GM23338 (cell line): ENCODE data around the gene CTSC. TPM values are rescaled to one million over a fixed set of nuclear protein-coding genes. Genes with fewer than 3 reads are reported as not detected.

Experiments
- ATAC-seq: fragments of 200-7000 bp; cut with Tn5 transposase; 3 replicates; pipeline ENCODE4 v1.9.1; 2020
- DNase-seq: peaks from one replicate; pipeline ENCODE4 v3.0.0-alpha.2; 2015; ENCODE audit warnings: low spot score
- H2AFZ ChIP-seq: fragments of 200-600 bp; sonication (generic); 2 replicates; pipeline ENCODE4 v1.8.0; 2016; ENCODE audit warnings: antibody characterized with exemption, mild to moderate bottlenecking, moderate library complexity
- H3F3A ChIP-seq: fragments of 200-600 bp; sonication (generic); replicated peaks from 2 replicates; pipeline ENCODE4 v1.8.0; 2017; ENCODE audit warnings: antibody characterized with exemption, mixed run types, low read depth
- H3K27ac ChIP-seq: fragments of 200-600 bp; sonication (generic); 2 replicates; pipeline ENCODE4 v1.6.1; 2016; ENCODE audit warnings: low read depth
- H3K27me3 ChIP-seq: fragments of 200-600 bp; sonication (generic); 2 replicates; pipeline ENCODE4 v1.8.0; 2016; ENCODE audit warnings: mild to moderate bottlenecking, mixed run types, moderate library complexity; ENCODE audit not compliant: insufficient read depth
- H3K36me3 ChIP-seq: fragments of 200-600 bp; sonication (generic); 2 replicates; pipeline ENCODE4 v1.8.0; 2016; ENCODE audit warnings: mild to moderate bottlenecking; ENCODE audit not compliant: insufficient read depth
- H3K4me1 ChIP-seq: fragments of 200-600 bp; sonication (generic); 2 replicates; pipeline ENCODE4 v1.8.0; 2016; ENCODE audit warnings: mild to moderate bottlenecking, moderate library complexity; ENCODE audit not compliant: insufficient read depth
- H3K4me2 ChIP-seq: fragments of 200-600 bp; sonication (generic); 2 replicates; pipeline ENCODE4 v1.7.1; 2017; ENCODE audit warnings: mixed run types
- H3K4me3 ChIP-seq: fragments of 200-600 bp; sonication (generic); 2 replicates; pipeline ENCODE4 v1.6.1; 2016; ENCODE audit warnings: mixed run types
- H3K79me2 ChIP-seq: fragments of 200-600 bp; sonication (generic); replicated peaks from 2 replicates; pipeline ENCODE4 v1.8.0; 2017; ENCODE audit warnings: mild to moderate bottlenecking; ENCODE audit not compliant: insufficient read depth
- H3K9me2 ChIP-seq: fragments of 200-600 bp; sonication (generic); 2 replicates; pipeline ENCODE4 v1.8.0; 2017; ENCODE audit not compliant: insufficient read depth
- H4K20me1 ChIP-seq: fragments of 200-600 bp; sonication (generic); replicated peaks from 2 replicates; pipeline ENCODE4 v1.8.0; 2017; ENCODE audit warnings: mild to moderate bottlenecking; ENCODE audit not compliant: insufficient read depth
- H3K27ac Mint-ChIP-seq: 2 replicates; pipeline ENCODE4 v1.8.0; 2020; ENCODE audit warnings: inconsistent platforms, mild to moderate bottlenecking, moderate library complexity, mixed read lengths
- H3K27me3 Mint-ChIP-seq: 3 replicates; pipeline ENCODE4 v1.8.0; 2022; ENCODE audit warnings: low read depth, mild to moderate bottlenecking, moderate library complexity, mixed read lengths, inconsistent platforms; ENCODE audit not compliant: insufficient read depth, poor library complexity
- H3K36me3 Mint-ChIP-seq: 3 replicates; pipeline ENCODE4 v1.8.0; 2021; ENCODE audit warnings: low read depth, mild to moderate bottlenecking, inconsistent platforms, moderate library complexity, mixed read lengths
- H3K4me1 Mint-ChIP-seq: 3 replicates; pipeline ENCODE4 v1.8.0; 2020; ENCODE audit warnings: mild to moderate bottlenecking, inconsistent platforms, mixed read lengths
- H3K4me3 Mint-ChIP-seq: 3 replicates; pipeline ENCODE4 v1.8.0; 2021; ENCODE audit warnings: moderate library complexity, mild to moderate bottlenecking, inconsistent platforms, mixed read lengths
- H3K9me3 Mint-ChIP-seq: 3 replicates; pipeline ENCODE4 v1.8.0; 2020; ENCODE audit warnings: moderate library complexity, mild to moderate bottlenecking, inconsistent platforms, mixed read lengths
- CREB1 ChIP-seq: fragments of 250-450 bp; sonication (Bioruptor Pico); IDR thresholded peaks from 2 replicates; pipeline ENCODE4 v1.5.0; 2020; ENCODE audit warnings: low read depth, mild to moderate bottlenecking, moderate library complexity
- EZH2phosphoT487 ChIP-seq: fragments of 200-600 bp; sonication (generic); IDR thresholded peaks from one replicate; pipeline ENCODE4 v1.8.1; 2018; ENCODE audit warnings: antibody characterized with exemption; ENCODE audit not compliant: unreplicated experiment
- JUNB ChIP-seq: IDR thresholded peaks from one replicate; pipeline ENCODE4 v1.6.1; 2016; ENCODE audit warnings: antibody characterized with exemption; ENCODE audit not compliant: unreplicated experiment
- NANOG ChIP-seq: IDR thresholded peaks from 2 replicates; pipeline ENCODE4 v1.6.1; 2016; ENCODE audit warnings: antibody characterized with exemption, borderline replicate concordance
- REST ChIP-seq: IDR thresholded peaks from one replicate; pipeline ENCODE4 v1.6.1; 2018; ENCODE audit warnings: antibody characterized with exemption; ENCODE audit not compliant: unreplicated experiment
- polyA plus RNA-seq: library from polyadenylated mRNA; unstranded; fragments of >200 nt; fragmentation: Nextera tagmentation; extraction: Ambion mirVana; gene quantifications from 2 replicates; pipeline ENCODE4 v1.2.1, GENCODE V29; 2016
- total RNA-seq: library from RNA; depleted of rRNA; stranded (reverse); fragments of >200 nt; shearing (Covaris generic); gene quantifications from 2 replicates; pipeline ENCODE4 v1.2.3, GENCODE V29; 2014
- TF ChIP-seq, protein P1 (sequence below): fragments of 250-450 bp; sonication (Bioruptor Pico); IDR thresholded peaks from 2 replicates; pipeline ENCODE4 v1.5.0; 2020; ENCODE audit warnings: mild to moderate bottlenecking, moderate library complexity

Gene CTSC
- total and polyA plus RNA-seq, 2 experiments from 2014 or later, result 408 to 444 TPM

DNA sequence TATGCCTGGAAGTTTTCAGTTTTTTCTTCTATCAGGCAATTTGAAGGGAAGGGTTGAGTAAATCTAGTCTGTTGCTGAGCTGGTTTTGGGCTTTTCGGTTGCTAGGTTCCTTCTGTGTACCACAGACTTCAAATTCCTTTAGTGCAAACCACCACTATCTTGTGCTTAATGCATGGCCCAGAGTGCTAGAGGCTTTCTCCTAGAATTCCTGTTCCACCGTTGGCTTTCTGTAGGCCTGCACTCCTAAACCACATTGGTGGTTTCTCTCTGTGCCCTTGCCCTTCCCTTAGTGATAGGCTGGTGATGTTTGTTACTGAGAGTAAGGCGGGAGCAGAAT is 47.1 kb upstream of the CTSC start:
- H3K36me3 ChIP-seq, result no peaks in the 10 kb centered on the region
- H3K9me2 ChIP-seq, result no peaks in the 10 kb centered on the region
- H4K20me1 ChIP-seq, result no peaks in the 10 kb centered on the region
- H3K4me1 ChIP-seq, result no peaks in the 10 kb centered on the region
- no peaks in the 10 kb centered on the region for H3F3A ChIP-seq
- H3K27me3 Mint-ChIP-seq, result peaks cover 4% of the 10 kb centered on the region
- H3K79me2 ChIP-seq, result no peaks in the 10 kb centered on the region
- DNase-seq (no peak), ATAC-seq (no peak)
- H2AFZ ChIP-seq, result no peak overlapping the region
- no peak overlapping the region for H3K4me3 ChIP-seq
- H3K9me3 Mint-ChIP-seq, result no peaks in the 10 kb centered on the region; the same call in 2 of the 3 replicates
- TF ChIP-seq, protein P1, sequence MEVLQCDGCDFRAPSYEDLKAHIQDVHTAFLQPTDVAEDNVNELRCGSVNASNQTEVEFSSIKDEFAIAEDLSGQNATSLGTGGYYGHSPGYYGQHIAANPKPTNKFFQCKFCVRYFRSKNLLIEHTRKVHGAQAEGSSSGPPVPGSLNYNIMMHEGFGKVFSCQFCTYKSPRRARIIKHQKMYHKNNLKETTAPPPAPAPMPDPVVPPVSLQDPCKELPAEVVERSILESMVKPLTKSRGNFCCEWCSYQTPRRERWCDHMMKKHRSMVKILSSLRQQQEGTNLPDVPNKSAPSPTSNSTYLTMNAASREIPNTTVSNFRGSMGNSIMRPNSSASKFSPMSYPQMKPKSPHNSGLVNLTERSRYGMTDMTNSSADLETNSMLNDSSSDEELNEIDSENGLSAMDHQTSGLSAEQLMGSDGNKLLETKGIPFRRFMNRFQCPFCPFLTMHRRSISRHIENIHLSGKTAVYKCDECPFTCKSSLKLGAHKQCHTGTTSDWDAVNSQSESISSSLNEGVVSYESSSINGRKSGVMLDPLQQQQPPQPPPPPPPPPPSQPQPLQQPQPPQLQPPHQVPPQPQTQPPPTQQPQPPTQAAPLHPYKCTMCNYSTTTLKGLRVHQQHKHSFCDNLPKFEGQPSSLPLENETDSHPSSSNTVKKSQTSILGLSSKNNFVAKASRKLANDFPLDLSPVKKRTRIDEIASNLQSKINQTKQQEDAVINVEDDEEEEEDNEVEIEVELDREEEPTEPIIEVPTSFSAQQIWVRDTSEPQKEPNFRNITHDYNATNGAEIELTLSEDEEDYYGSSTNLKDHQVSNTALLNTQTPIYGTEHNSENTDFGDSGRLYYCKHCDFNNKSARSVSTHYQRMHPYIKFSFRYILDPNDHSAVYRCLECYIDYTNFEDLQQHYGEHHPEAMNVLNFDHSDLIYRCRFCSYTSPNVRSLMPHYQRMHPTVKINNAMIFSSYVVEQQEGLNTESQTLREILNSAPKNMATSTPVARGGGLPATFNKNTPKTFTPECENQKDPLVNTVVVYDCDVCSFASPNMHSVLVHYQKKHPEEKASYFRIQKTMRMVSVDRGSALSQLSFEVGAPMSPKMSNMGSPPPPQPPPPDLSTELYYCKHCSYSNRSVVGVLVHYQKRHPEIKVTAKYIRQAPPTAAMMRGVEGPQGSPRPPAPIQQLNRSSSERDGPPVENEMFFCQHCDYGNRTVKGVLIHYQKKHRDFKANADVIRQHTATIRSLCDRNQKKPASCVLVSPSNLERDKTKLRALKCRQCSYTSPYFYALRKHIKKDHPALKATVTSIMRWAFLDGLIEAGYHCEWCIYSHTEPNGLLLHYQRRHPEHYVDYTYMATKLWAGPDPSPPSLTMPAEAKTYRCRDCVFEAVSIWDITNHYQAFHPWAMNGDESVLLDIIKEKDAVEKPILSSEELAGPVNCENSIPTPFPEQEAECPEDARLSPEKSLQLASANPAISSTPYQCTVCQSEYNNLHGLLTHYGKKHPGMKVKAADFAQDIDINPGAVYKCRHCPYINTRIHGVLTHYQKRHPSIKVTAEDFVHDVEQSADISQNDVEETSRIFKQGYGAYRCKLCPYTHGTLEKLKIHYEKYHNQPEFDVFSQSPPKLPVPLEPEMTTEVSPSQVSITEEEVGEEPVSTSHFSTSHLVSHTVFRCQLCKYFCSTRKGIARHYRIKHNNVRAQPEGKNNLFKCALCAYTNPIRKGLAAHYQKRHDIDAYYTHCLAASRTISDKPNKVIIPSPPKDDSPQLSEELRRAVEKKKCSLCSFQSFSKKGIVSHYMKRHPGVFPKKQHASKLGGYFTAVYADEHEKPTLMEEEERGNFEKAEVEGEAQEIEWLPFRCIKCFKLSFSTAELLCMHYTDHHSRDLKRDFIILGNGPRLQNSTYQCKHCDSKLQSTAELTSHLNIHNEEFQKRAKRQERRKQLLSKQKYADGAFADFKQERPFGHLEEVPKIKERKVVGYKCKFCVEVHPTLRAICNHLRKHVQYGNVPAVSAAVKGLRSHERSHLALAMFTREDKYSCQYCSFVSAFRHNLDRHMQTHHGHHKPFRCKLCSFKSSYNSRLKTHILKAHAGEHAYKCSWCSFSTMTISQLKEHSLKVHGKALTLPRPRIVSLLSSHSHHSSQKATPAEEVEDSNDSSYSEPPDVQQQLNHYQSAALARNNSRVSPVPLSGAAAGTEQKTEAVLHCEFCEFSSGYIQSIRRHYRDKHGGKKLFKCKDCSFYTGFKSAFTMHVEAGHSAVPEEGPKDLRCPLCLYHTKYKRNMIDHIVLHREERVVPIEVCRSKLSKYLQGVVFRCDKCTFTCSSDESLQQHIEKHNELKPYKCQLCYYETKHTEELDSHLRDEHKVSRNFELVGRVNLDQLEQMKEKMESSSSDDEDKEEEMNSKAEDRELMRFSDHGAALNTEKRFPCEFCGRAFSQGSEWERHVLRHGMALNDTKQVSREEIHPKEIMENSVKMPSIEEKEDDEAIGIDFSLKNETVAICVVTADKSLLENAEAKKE (CRISPR knock-in tag), result no peak
- TF ChIP-seq REST (no peak), CREB1 (CRISPR knock-in tag) (no peak), JUNB (no peak), EZH2phosphoT487 (no peak), NANOG (no peak)
- peaks cover 7% of the 10 kb centered on the region; the same call in 2 of the 3 replicates for H3K4me1 Mint-ChIP-seq
- H3K27me3 ChIP-seq, result no peaks in the 10 kb centered on the region
- H3K27ac ChIP-seq, result no peak overlapping the region
- no peak overlapping the region for H3K4me2 ChIP-seq
- H3K36me3 Mint-ChIP-seq, result no peaks in the 10 kb centered on the region
- no peak overlapping the region for H3K4me3 Mint-ChIP-seq
- no peak overlapping the region for H3K27ac Mint-ChIP-seq
